Activated B cell treated with CpG ODN at 0.5 μM for 24 hours (primary cell): ENCODE results near the gene ATAD3C. TPM values are rescaled to one million over a fixed set of nuclear protein-coding genes. Genes with fewer than 3 reads are reported as not detected.
"Not testable (repeated sequence)": the region's sequence is repeated elsewhere in the genome, so short reads cannot be mapped to it uniquely, and the experiment has no call there.

Experiments
- ATAC-seq: fragments of 200-7000 bp; cut with Tn5 transposase; one replicate; pipeline ENCODE4 v1.10.0; 2021; ENCODE audit warnings: low read depth, mild to moderate bottlenecking, moderate library complexity
- CTCF ChIA-PET: fragments of 350-600 bp; sonication (Branson Sonifier 250); formaldehyde crosslinking; loops from one replicate; lab custom pipeline; 2021; ENCODE audit warnings: antibody characterized with exemption; lab: Charles Lee
- POLR2A ChIA-PET: fragments of 350-600 bp; sonication (Branson Sonifier 250); formaldehyde crosslinking; loops from one replicate; lab custom pipeline; 2021; ENCODE audit warnings: antibody characterized with exemption; lab: Charles Lee
- DNase-seq: peaks from one replicate; pipeline ENCODE4 v3.0.0; 2022
- H3K27ac Mint-ChIP-seq: one replicate; pipeline ENCODE4 v1.8.0; 2020; ENCODE audit warnings: mixed read lengths
- H3K27me3 Mint-ChIP-seq: one replicate; pipeline ENCODE4 v1.8.0; 2021; ENCODE audit warnings: mixed read lengths
- H3K36me3 Mint-ChIP-seq: one replicate; pipeline ENCODE4 v1.8.0; 2021; ENCODE audit warnings: low read depth, mixed read lengths
- H3K4me1 Mint-ChIP-seq: one replicate; pipeline ENCODE4 v1.8.0; 2021; ENCODE audit warnings: mixed read lengths
- H3K4me3 Mint-ChIP-seq: one replicate; pipeline ENCODE4 v1.8.0; 2020; ENCODE audit warnings: mild to moderate bottlenecking, mixed read lengths
- H3K9me3 Mint-ChIP-seq: one replicate; pipeline ENCODE4 v1.8.0; 2020; ENCODE audit warnings: mixed read lengths
- CTCF ChIP-seq: fragments of 200-600 bp; IDR thresholded peaks from one replicate; pipeline ENCODE4 v1.8.0; 2022; ENCODE audit warnings: antibody characterized with exemption, mild to moderate bottlenecking
- intact Hi-C: fragments of 100-400 bp; cut with micrococcal nuclease; formaldehyde crosslinking; loops from one replicate; pipeline ENCODE4 v1.15.1; 2024
- total RNA-seq: library from RNA; stranded (reverse); gene quantifications from 2 replicates; pipeline ENCODE4 v1.2.3, GENCODE V29; 2022

The ATAD3C gene
- total RNA-seq, 1 donor from 2014 or later: 0.58 TPM

GRCh38 chr1:1415751-1416150 is 33.7 kb upstream of the ATAD3C start:
- CTCF ChIA-PET: no interaction called here

DNA sequence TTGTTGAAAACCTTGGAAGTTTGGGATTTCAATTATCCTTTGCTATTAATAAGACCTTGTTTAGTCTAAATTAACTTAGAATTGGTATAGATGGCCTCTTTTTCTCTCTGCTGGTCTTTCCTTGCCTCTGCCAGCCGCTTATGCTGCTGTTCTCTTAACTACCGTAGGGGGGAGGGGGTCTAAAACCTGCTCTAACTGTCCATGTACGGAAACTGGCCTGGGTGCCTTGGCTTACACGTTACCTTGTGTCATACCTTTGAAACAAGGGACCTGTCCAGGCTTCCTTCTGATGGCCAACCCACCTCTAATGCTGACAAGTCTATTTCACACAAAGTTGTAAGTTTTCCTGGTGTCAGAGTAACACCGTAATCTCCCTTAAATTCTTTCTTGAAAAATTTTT is 32.1 kb upstream of the ATAD3C start:
- DNase-seq, POLR2A ChIA-PET, H3K9me3 Mint-ChIP-seq, H3K4me3 Mint-ChIP-seq, H3K4me1 Mint-ChIP-seq, H3K27ac Mint-ChIP-seq, H3K27me3 Mint-ChIP-seq, H3K36me3 Mint-ChIP-seq, CTCF ChIA-PET, intact Hi-C loops, ATAC-seq: not testable (repeated sequence)

More at GRCh38 chr1:1415751-1416150, 33.7 kb upstream of the ATAD3C start:
- intact Hi-C loops: no loop called here
- Mint-ChIP-seq H3K36me3 (peaks cover 3% of the 10 kb centered on the region), H3K27me3 (no peaks in the 10 kb centered on the region), H3K27ac (no peak overlapping the region), H3K9me3 (peaks cover 2% of the 10 kb centered on the region), H3K4me3 (no peak overlapping the region), H3K4me1 (peaks cover 3% of the 10 kb centered on the region)
- no peak for DNase-seq
- no peak for TF ChIP-seq CTCF
- POLR2A ChIA-PET: no interaction called here
- ATAC-seq: no peak

DNA sequence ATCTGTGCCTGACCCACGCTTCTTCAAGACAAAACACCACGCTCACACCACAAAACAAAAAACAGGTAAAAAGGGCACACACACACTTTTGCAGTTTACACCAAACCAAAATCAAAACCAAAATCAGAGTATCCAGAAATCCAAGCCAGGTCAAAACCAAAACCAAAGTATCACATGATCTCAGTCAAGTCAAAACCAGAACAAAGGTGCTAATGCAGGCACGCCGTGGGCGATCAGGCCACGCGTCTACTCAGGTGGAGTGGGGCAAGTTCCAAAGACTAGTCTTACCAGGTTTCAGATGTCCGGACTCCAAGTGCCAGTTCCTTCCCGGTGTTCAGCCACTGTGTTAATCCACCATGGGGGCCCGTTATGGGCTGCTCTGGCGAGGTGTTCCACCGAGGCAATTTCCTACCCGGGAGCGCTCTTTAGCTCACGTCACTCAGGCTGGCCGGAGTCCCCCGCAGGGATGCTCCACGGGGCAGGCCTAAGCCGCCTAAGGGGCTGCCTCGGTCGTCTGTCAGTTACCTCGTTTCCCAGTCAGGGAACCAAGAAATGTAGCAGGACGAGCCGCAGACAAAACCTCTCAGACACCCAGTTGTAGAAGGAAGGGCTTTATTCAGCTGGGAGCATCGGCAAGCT is 31.5 kb upstream of the ATAD3C start:
- CTCF ChIA-PET, intact Hi-C loops, H3K9me3 Mint-ChIP-seq, H3K4me3 Mint-ChIP-seq, DNase-seq, ATAC-seq, H3K4me1 Mint-ChIP-seq, H3K36me3 Mint-ChIP-seq, H3K27me3 Mint-ChIP-seq, POLR2A ChIA-PET, H3K27ac Mint-ChIP-seq: not testable (repeated sequence)

GRCh38 chr1:1418464-1419362 is 30.8 kb upstream of the ATAD3C start:
- no peak for TF ChIP-seq CTCF

GRCh38 chr1:1419363-1419812 is 30.1 kb upstream of the ATAD3C start:
- Mint-ChIP-seq H3K4me3 (no peak overlapping the region), H3K27ac (no peak overlapping the region), H3K27me3 (peaks cover 9% of the 10 kb centered on the region), H3K4me1 (peaks cover 1% of the 10 kb centered on the region), H3K36me3 (no peaks in the 10 kb centered on the region), H3K9me3 (no peaks in the 10 kb centered on the region)
- no peak for TF ChIP-seq CTCF
- ChIA-PET POLR2A (no interaction called here), CTCF (no interaction called here)
- no peak for DNase-seq
- intact Hi-C loops: no loop called here
- ATAC-seq: no peak

More at GRCh38 chr1:1418464-1419362, 30.8 kb upstream of the ATAD3C start:
- Mint-ChIP-seq H3K9me3 (no peaks in the 10 kb centered on the region), H3K4me1 (peaks cover 1% of the 10 kb centered on the region), H3K36me3 (no peaks in the 10 kb centered on the region), H3K27ac (no peak overlapping the region), H3K4me3 (no peak overlapping the region), H3K27me3 (peaks cover 9% of the 10 kb centered on the region)
- ChIA-PET CTCF (no interaction called here), POLR2A (no interaction called here)
- DNase-seq (no peak), ATAC-seq (no peak)
- intact Hi-C loops: no loop called here
